Bronchial epithelial cell (primary cell): ENCODE measurements around the gene C2CD2. TPM values are rescaled to one million over a fixed set of nuclear protein-coding genes. Genes with fewer than 3 reads are reported as not detected.

Source experiments
- DNase-seq: peaks from one replicate; pipeline ENCODE4 v3.0.0-alpha.2; 2010; ENCODE audit warnings: low read depth
- FAIRE-seq: peaks from 2 replicates; lab custom pipeline; 2011; peaks lifted over from hg19 to GRCh38; lab: Jason Lieb, UNC
- H3K27me3 ChIP-seq: 2 replicates; pipeline ENCODE4 v1.5.1; 2011; ENCODE audit warnings: low read length; ENCODE audit not compliant: control insufficient read depth, insufficient read depth
- H3K36me3 ChIP-seq: 2 replicates; pipeline ENCODE4 v1.5.1; 2011; ENCODE audit warnings: low read length; ENCODE audit not compliant: control insufficient read depth, insufficient read depth
- H3K4me3 ChIP-seq: 2 replicates; pipeline ENCODE4 v1.5.1; 2011; ENCODE audit warnings: mild to moderate bottlenecking, low read depth, low read length, control low read depth
- CTCF ChIP-seq: IDR thresholded peaks from 2 replicates; pipeline ENCODE4 v1.5.1; 2011; ENCODE audit warnings: mild to moderate bottlenecking, moderate library complexity, low read length, control low read depth, inconsistent platforms; ENCODE audit not compliant: insufficient read depth, severe bottlenecking
- total RNA-seq: library from RNA; depleted of rRNA; stranded (reverse); fragments of >200 nt; gene quantifications from 2 replicates; pipeline ENCODE4 v1.2.1, GENCODE V29; 2014

Gene C2CD2
- total RNA-seq, 1 donor from 2014 or later, result 6.6 TPM

GRCh38 chr21:41989698-41990097 is 35.9 kb upstream of the C2CD2 start:
- Histone ChIP-seq H3K36me3 (peaks cover 3% of the 10 kb centered on the region), H3K27me3 (no peaks in the 10 kb centered on the region), H3K4me3 (no peak overlapping the region)
- DNase-seq (no peak), FAIRE-seq (no peak)
- no peak for TF ChIP-seq CTCF

GRCh38 chr21:41987310-41987709 is 33.5 kb upstream of the C2CD2 start:
- no peak for TF ChIP-seq CTCF
- no peak for FAIRE-seq

GRCh38 chr21:41985662-41986416 is 32.0 kb upstream of the C2CD2 start:
- H3K4me3 ChIP-seq, result no peak overlapping the region
- H3K36me3 ChIP-seq, result no peaks in the 10 kb centered on the region
- no peaks in the 10 kb centered on the region for H3K27me3 ChIP-seq
- no peak for TF ChIP-seq CTCF
- DNase-seq (no peak), FAIRE-seq (peak; percentile 60)

More at GRCh38 chr21:41987310-41987709, 33.5 kb upstream of the C2CD2 start:
- no peak for DNase-seq
- Histone ChIP-seq H3K27me3 (no peaks in the 10 kb centered on the region), H3K36me3 (peaks cover 3% of the 10 kb centered on the region), H3K4me3 (no peak overlapping the region)

GRCh38 chr21:41983229-41983628 is 29.4 kb upstream of the C2CD2 start:
- H3K4me3 ChIP-seq, result no peak overlapping the region
- DNase-seq, result no peak
- no peak for TF ChIP-seq CTCF
- FAIRE-seq, result no peak
- no peaks in the 10 kb centered on the region for H3K27me3 ChIP-seq
- H3K36me3 ChIP-seq, result no peaks in the 10 kb centered on the region

- no peak for DNase-seq
Measured at GRCh38 chr21:41980561-41980960, 26.7 kb upstream of the C2CD2 start.

More at GRCh38 chr21:41980561-41980960, 26.7 kb upstream of the C2CD2 start:
- Histone ChIP-seq H3K36me3 (no peaks in the 10 kb centered on the region), H3K4me3 (no peak overlapping the region), H3K27me3 (no peaks in the 10 kb centered on the region)
- no peak for TF ChIP-seq CTCF
- no peak for FAIRE-seq
